Measurements from ENCODE around the gene JCHAIN. TPM values are rescaled to one million over a fixed set of nuclear protein-coding genes. Genes with fewer than 3 reads are reported as not detected.

Gene JCHAIN
- total RNA-seq, 1 donor, result 2.2 TPM

- no peak for TF ChIP-seq CTCF (IDR thresholded peaks at IDR 0.05; ENCODE audit: extremely low read depth, low read depth, low read length)
- Histone ChIP-seq H3K4me3 (ENCODE audit: insufficient read depth, low read length) (peak overlapping the region; percentile 79), H3K27ac (ENCODE audit: low read depth, low read length) (peak overlapping the region; percentile 83), H3K4me2 (ENCODE audit: insufficient read depth, low read length) (peak overlapping the region; percentile 95), H3K79me2 (ENCODE audit: insufficient read depth, low read length) (peaks cover 50% of the 10 kb centered on the region), H3K4me1 (ENCODE audit: insufficient read depth, low read length) (peaks cover 28% of the 10 kb centered on the region), H3K27me3 (ENCODE audit: insufficient read depth, low read length) (no peaks in the 10 kb centered on the region), H2AFZ (ENCODE audit: low read length) (peak overlapping the region; percentile 91), H3K36me3 (ENCODE audit: insufficient read depth, low read length) (no peaks in the 10 kb centered on the region), H4K20me1 (ENCODE audit: insufficient read depth, low read length) (peaks cover 8% of the 10 kb centered on the region), H3K9me3 (ENCODE audit: low read depth, low read length) (no peaks in the 10 kb centered on the region)
- no peak for DNase-seq (ENCODE audit: insufficient read length, low spot score, missing footprints)
These were observed 40.2 kb upstream of the JCHAIN start for GRCh38 chr4:70706516-70706915.

GRCh38 chr4:70706044-70706461 is 39.7 kb upstream of the JCHAIN start:
- H3K4me2 ChIP-seq (ENCODE audit: insufficient read depth, low read length), result peak overlapping the region; percentile 95
- H4K20me1 ChIP-seq (ENCODE audit: insufficient read depth, low read length), result peaks cover 3% of the 10 kb centered on the region
- no peaks in the 10 kb centered on the region for H3K9me3 ChIP-seq (ENCODE audit: low read depth, low read length)
- no peaks in the 10 kb centered on the region for H3K36me3 ChIP-seq (ENCODE audit: insufficient read depth, low read length)
- H3K79me2 ChIP-seq (ENCODE audit: insufficient read depth, low read length), result peaks cover 45% of the 10 kb centered on the region
- H3K27ac ChIP-seq (ENCODE audit: low read depth, low read length), result peak overlapping the region; percentile 83
- H3K4me1 ChIP-seq (ENCODE audit: insufficient read depth, low read length), result peaks cover 25% of the 10 kb centered on the region
- no peak for TF ChIP-seq CTCF (IDR thresholded peaks at IDR 0.05; ENCODE audit: extremely low read depth, low read depth, low read length)
- H3K27me3 ChIP-seq (ENCODE audit: insufficient read depth, low read length), result no peaks in the 10 kb centered on the region
- peak overlapping the region; percentile 91 for H2AFZ ChIP-seq (ENCODE audit: low read length)
- DNase-seq (ENCODE audit: insufficient read length, low spot score, missing footprints), result peak; percentile 55
- H3K4me3 ChIP-seq (ENCODE audit: insufficient read depth, low read length), result peak overlapping the region; percentile 79

- peak; percentile 93 for DNase-seq (ENCODE audit: insufficient read length, low spot score, missing footprints)
- H3K27ac ChIP-seq (ENCODE audit: low read depth, low read length), result peak overlapping the region; percentile 83
- peak overlapping the region; percentile 91 for H2AFZ ChIP-seq (ENCODE audit: low read length)
- H3K79me2 ChIP-seq (ENCODE audit: insufficient read depth, low read length), result peaks cover 41% of the 10 kb centered on the region
- peaks cover 25% of the 10 kb centered on the region for H3K4me1 ChIP-seq (ENCODE audit: insufficient read depth, low read length)
- peak overlapping the region; percentile 95 for H3K4me2 ChIP-seq (ENCODE audit: insufficient read depth, low read length)
- peak overlapping the region; percentile 79 for H3K4me3 ChIP-seq (ENCODE audit: insufficient read depth, low read length)
- H3K36me3 ChIP-seq (ENCODE audit: insufficient read depth, low read length), result no peaks in the 10 kb centered on the region
- no peaks in the 10 kb centered on the region for H3K27me3 ChIP-seq (ENCODE audit: insufficient read depth, low read length)
- H4K20me1 ChIP-seq (ENCODE audit: insufficient read depth, low read length), result peaks cover 3% of the 10 kb centered on the region
- H3K9me3 ChIP-seq (ENCODE audit: low read depth, low read length), result no peaks in the 10 kb centered on the region
- TF ChIP-seq CTCF (IDR thresholded peaks at IDR 0.05; ENCODE audit: extremely low read depth, low read depth, low read length), result no peak
These were observed 39.1 kb upstream of the JCHAIN start for GRCh38 chr4:70705183-70706043.

- Histone ChIP-seq H3K4me3 (ENCODE audit: insufficient read depth, low read length) (peak overlapping the region; percentile 79), H3K9me3 (ENCODE audit: low read depth, low read length) (no peaks in the 10 kb centered on the region), H3K27ac (ENCODE audit: low read depth, low read length) (peak overlapping the region; percentile 90), H2AFZ (ENCODE audit: low read length) (peak overlapping the region; percentile 91), H3K4me2 (ENCODE audit: insufficient read depth, low read length) (peak overlapping the region; percentile 96), H3K79me2 (ENCODE audit: insufficient read depth, low read length) (peaks cover 36% of the 10 kb centered on the region), H3K36me3 (ENCODE audit: insufficient read depth, low read length) (no peaks in the 10 kb centered on the region), H3K27me3 (ENCODE audit: insufficient read depth, low read length) (no peaks in the 10 kb centered on the region), H4K20me1 (ENCODE audit: insufficient read depth, low read length) (peaks cover 3% of the 10 kb centered on the region), H3K4me1 (ENCODE audit: insufficient read depth, low read length) (peaks cover 25% of the 10 kb centered on the region)
- no peak for DNase-seq (ENCODE audit: insufficient read length, low spot score, missing footprints)
- TF ChIP-seq CTCF (IDR thresholded peaks at IDR 0.05; ENCODE audit: extremely low read depth, low read depth, low read length), result no peak
These were observed 38.5 kb upstream of the JCHAIN start for GRCh38 chr4:70704931-70705182.
